GM19351 (cell line): Measurements from ENCODE around the gene STRBP.

Experiments used
- ATAC-seq: cut with Tn5 transposase; IDR thresholded peaks from one replicate; pipeline ENCODE4 v1.9.1; 2021; ENCODE audit warnings: mild to moderate bottlenecking, moderate library complexity; ENCODE audit not compliant: unreplicated experiment

STRBP gene

DNA sequence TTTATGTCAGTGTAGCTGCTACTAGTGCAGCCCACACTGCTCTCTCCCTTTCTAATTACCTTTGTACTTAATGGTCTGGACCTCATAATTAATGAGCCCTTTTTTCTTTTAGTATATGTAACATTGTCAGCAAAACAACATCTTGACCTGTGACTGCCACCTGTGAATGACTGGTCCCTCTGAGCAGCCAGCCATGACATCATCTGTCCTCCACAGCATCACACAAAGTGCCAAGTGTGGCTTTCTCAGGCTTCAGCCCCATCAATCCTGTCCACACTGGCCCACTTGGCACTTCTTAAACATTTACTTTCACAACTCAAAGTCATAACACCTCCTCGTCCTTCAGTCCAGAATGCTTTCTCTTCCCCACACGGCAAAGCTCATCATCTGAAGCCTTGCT lies 130.2 kb downstream of the STRBP start:
- ATAC-seq, result no peak

DNA sequence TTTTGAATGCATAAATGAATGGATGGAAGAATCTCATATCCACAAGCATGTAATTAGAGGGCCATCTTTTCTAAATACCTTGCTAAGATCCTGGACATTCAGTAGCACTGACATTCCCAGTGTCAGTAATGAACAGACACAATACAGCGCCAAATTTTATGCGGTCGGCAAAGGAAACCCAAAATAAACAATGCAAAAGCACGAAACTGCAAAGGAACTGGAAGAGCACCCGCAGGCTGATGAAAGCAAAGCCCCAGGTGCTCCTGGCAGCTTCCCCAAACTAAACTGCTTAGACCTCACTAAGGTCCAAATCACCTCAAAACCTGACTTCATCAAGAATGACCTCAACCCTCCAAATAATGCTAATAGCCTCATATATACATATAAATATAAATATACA lies 133.0 kb downstream of the STRBP start:
- ATAC-seq, result no peak

DNA sequence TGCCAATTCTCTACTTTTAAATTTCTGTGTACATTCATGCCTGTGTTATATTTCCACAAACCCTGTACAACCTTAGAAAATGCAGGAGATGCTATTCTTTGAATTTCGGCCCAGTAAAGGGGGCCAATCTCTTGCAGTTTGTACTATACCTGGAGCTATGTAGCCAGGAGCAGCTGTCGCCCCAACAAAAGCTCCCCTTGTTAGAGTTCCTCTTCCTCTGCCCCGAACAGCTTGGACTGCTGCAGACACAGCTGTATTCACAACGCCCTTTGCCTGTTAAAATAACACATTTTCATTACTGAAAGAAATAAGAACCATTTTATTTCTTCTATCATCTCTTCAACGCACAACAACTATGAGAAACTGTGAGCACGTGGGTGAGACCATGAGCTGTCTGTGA lies 135.7 kb downstream of the STRBP start:
- ATAC-seq, result no peak

DNA sequence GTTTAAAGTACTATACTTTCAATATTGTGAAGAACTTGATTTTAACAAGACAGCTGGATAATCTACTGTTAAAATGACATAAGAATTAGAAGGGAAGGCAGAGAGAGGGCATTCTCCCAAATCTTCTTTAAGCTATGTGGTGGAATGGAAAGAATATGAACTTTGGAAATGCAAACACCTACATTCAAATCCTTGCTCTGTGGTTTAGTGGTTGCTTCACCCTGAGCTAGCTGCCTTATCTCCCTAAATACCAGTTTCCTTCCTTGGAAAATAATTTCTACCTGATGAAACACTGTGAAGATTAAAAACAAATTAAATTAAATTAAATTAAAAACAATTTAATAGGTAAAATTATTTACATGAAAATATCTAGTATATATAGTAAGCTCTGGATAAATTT lies 136.4 kb downstream of the STRBP start:
- no peak for ATAC-seq

DNA sequence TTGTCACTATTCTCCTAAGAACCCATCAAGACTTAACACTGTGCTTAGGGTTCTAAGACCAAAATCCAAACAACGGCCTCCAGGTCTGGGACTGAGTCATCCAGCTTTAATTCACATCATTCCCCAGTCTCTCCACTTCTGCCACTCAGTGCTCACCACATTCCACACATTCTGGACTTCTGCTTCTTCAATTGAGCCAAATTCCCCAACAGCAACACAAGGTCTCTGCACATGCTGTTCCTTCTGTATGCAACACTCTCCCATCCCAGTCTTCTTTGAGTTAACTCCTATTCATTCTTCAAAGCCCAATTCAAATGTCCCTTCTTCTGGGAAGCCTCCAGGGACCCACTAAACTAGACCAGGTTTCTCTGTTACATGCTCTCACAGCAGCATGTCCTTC lies 137.1 kb downstream of the STRBP start:
- ATAC-seq, result no peak

DNA sequence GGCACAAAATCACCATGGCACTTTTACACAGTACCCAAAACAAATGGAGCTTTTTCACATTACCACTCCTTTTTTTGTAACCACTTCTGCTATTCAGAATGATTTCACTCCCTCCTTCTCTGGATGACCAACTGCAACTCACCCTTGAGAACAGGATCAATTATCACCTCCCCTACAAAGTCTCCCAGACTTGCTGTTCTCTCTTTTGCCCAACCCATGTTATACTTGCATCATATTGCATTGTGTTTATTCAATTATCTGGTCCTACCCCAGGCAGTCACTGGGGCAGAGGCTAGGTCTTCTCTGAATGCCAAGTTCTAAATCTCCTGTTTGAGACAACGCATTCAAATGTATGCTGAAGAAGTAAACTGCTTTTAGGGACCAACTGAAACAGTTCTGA lies 139.0 kb downstream of the STRBP start:
- ATAC-seq, result no peak

DNA sequence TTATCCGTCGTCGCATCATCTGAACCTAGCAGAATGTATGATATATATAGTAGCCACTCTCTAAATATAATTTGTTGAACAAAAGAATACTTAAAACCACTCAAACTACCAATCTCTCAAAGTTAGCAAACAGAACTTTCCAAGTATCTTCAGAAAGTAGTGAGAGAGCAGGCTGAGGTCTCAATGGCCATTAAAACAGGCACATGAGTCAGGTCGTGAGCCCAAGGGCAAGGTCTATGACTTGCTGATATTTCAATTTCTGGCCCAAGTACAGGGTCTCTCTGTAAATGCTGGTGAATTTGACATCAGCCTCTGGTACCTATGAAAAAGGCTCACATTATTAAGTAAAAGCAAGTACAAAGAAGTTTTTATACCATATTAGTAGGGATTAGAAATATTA lies 139.8 kb downstream of the STRBP start:
- ATAC-seq, result no peak

DNA sequence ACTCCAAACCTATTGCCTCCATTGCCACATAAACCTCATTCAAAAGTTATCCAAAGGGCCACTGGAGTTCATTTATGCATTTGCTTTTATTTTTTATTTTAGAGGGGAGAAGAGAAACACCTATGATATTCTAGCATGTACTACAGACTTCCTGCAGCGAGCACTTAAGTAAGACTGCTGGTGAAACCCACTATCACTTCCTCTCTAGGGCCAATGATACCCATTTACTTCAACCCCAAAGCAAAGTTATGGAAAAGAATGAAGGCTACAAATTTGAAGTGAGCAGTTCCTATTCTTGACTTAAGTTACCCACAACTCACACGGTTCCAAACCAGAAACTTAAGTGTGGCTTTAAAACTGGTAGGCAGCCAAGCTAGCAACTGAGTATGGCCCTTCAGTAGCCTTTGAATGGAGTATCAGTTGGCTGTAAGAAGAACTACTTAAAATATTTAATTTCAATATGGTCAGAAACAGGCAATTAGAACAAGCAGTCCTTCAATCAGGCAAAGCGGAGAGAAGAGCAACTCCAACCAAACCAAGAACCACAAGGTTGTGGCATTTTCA lies 140.8 kb downstream of the STRBP start:
- ATAC-seq, result no peak

DNA sequence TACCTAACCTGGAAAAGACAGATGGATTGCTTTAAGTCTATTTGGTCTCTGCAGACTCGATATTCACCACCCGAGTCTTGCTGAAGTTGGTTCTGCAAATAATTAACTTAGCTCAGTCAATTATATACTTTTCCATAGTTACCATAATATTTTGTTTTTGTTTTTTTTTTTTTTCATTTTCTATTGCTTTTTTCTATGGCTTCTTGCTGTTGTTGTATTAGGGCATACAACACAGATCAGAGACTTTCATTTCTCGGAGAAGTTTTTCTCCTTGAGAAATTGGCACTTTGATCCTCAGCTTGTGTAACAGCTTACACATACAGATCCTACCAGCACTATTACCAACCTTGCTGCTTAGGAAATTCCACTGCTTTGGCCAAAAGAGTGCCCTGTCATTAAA lies 146.9 kb downstream of the STRBP start:
- ATAC-seq, result no peak

DNA sequence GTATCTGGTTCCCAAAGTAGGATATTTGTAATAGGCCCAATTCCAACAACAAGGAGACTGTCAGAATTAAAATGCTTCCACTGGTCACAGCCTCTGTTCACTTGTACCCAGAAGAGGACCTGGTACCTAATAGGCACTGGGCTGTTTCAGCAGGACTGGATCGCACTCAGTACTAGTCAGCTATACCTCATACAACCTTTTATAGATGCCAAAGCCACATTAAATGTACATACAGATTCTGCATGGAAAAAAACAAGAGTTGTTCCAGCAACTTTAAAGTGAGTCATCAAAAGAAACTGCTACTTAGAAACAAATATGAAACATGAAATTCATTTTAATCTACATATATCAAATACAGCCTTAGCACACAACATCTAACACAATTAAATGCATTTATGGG lies 147.4 kb downstream of the STRBP start:
- no peak for ATAC-seq

DNA sequence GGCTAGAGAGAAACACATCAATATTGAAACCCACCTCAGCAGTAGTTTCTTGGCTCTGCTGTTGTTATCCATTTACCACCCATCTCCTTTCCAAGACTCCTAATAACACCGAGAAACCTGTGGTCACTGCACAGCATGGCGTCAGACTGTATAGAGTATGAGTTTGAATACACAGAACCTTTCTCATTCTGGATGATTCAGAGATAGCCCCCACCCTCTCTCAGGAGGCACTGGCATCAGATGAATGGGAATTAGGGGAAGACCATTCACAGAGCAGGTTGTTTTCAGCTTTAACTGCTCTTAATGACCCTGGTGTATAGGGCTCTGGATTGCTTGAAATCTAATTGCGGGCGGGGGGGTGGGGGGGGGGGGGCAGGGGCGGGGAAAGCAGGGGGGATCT lies 148.3 kb downstream of the STRBP start:
- ATAC-seq, result no peak

DNA sequence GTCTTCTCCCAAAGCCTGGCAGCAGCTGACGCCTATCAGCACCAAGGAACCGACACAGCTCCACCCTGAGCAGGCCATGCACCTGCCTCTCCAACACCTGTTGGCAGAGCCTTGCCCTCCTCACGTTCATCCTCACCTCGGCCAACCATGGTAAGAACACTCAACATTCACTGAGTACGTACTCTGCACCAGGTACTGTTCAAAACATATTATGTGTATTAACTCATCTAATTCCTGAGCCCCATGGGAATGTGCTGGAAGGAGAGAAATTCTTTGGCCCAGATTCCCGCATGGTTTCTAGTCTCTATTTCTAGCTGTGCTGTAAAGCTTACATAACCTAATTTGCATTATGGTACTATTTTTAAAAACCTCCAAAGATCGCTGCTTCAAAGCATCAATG lies 148.8 kb downstream of the STRBP start:
- ATAC-seq, result no peak

DNA sequence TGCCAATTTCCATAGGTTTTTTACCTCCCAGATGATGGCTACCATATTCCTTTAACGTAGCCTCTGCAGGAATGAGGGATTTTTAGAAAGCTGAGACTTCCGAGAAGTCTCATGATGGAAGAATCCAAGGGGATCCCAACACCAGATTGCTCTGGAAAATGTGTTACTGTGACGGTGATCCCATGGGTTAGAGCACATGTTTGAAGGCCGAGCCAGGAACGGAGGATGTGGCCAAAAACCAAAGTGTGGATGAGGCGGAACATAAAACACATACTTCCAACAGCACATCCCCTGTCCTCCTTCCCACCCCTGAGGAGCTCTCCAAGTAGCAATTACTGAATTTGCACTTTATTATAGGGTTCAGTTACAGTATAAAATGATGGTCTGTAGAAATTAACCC lies 152.3 kb downstream of the STRBP start:
- no peak for ATAC-seq

DNA sequence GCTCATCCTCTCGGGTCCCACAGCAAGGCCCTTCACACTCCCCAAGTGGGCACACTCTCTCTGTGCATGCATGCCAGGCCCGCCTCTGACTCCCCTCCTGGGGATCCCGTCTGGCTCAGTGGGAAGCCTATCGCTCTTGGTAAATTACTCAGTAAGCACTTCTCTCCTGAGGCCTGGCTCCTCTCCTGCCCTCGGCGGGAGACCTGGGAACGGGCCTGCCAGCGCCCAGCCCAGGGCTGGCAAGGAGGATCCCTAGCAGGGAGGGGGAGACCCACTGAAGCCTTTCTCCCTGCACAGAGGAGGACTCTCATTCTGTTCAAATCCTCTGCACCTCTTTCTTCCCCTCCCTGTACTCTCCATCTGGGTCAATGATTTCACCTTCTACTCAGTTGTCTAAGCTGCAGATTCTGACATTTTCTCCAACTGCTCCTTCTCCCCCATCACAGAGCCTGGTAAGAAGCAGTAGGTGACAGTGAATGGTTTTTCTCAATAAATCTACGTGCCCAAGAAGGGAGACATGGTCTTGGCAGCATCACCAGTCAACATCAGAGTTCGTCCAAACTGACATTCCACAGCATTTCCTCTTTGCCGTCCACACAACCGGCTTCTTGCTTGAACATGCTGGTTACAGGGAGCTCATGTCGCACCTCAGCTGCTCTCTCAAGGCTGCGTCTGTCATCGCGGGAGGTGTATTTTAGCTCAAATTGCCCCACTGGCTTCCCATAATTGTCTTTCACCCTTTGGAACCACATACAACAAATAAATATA lies 153.1 kb downstream of the STRBP start:
- ATAC-seq, result no peak

DNA sequence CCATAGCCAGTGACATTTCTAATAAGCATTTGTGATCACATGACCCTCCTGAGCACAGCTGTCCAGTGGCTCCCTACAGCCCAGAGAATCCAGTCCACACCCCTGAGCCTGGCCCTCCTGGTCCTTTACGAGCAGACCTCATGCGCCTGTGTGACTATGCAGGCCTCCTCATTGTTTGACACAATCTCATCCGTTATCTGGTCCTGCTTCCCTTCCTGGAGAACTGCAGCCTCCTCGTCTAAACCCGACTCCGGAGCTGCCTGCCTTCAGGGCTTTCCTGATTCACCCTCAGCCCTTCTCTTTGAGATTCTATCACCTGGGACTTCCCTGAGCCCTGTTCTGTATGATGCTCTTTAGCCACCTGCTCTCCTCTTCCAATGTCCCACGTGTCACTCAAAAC lies 155.2 kb downstream of the STRBP start:
- ATAC-seq, result no peak

DNA sequence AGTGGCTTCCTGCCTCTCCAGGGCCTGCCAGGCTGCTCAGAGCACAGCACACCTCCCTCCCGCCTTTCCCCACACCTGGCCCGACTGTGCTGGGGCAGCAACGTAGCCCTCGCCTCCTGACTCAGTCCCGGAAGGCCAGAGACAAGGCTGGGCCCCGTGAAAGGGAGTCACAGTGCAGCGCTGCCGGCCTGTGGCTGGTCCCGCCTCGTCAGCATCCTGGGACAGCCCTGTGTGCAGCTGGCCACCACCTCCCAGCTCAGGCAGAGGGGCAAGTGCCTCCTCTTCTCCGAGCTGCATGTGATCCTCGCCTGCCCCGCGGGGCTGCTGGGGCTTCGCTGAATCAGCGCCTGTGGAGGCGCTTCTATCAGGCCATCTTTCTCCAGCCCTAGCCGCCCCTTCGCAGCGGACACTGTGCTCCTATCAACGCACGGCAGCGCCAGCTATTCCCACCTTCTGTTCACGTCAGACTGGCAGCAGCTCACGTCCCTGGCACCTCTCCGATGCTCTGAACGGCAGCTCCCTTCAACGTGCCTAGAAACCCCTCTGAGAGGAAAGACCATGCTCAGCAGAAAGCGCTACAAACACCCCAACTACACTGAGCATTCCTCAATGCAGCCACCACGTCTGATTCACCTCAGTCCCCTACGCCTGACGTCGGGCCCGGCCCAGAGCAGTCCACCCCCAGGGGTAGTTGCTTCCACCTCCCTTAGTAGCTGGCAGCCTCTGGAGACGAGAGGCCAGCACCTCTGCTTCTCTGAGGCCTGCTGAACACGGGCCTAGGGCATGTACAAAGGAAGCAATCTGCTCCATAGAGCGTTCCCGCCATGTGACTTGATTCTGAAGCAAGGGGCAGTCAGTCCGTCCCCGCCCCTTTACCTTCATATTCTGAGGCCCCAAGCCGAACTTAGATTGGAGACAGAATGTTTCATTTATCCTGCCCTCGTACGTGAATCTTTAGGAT lies 156.1 kb downstream of the STRBP start:
- no peak for ATAC-seq

DNA sequence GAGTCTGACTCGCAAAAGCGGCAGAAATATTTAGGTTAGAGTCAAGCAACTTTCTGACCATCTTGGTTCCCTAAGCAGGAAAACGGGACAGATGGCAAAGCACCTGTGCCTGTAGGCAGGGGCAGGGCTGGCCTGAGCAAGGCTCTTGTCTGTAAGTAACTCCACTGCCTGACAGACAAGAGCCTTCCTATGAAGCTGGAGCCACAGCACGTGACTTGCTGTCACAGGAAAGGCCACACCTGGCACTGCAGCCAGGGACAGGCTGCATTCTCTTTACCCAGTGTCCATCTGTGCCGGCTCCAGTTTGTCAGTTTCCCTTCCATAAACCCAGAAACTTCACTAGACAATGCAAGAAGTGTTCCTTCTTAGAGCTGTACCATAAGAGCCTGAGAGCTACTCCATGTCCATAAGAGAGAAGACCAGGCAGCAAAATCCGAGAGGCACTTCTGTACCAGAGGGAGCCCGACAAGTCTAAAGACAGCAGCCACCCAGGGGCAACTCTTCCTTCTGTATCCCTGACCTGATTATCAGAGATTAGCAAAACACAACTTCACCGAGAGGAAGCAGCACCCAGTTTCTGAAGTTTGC lies 156.9 kb downstream of the STRBP start:
- no peak for ATAC-seq

DNA sequence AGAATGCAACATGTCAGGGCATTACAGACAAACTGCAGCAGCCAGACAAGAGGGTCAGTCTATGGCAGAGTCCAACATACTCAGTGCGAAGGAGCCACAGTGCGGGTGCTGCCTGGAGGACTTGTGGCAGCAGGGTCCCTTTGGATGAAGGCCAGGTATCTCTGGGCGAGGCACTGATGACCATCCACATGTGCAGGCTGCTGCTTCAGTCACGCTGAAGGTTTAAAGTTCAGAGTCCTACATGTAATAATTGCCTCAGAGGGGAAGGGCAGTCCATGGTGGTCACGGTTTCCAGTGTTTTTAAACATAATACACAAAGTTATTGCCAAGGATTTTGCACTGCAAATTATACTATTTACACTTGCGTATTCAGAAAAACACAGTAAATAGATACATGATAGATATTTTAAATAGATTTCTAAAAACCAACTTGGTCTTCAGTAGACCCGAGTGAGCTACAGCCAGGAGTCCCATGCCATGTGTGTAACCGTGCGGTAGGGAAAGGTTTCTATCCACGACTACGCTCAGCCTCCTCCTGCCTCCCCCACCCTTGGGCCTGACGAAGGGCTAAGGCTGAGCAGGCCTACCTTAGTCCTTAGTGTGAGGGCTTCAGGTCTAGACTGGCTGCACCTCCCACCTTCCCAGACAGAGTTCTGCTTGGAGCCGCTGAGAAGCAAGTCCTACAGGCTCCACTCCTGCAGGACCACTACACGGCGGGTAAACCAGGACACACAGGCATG lies 158.7 kb downstream of the STRBP start:
- no peak for ATAC-seq

DNA sequence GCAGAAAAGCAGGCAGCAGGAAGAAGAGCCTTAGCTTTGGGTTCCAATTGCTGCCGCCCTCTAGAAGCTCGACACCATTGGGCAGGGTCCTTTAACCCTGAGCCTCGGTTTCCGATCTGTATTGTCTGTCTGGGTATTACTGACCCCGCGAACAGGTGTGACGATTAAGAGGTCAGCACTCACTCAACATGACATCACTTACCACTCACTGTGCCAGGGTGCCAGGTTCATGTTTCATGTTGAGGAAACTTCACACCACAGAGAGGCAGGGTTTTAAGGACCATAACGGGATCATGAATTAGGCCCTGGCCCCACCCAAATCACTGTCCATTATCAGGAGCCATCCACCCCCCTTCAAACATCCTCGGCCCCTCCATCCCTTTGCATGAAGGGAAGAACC lies 159.4 kb downstream of the STRBP start:
- no peak for ATAC-seq

DNA sequence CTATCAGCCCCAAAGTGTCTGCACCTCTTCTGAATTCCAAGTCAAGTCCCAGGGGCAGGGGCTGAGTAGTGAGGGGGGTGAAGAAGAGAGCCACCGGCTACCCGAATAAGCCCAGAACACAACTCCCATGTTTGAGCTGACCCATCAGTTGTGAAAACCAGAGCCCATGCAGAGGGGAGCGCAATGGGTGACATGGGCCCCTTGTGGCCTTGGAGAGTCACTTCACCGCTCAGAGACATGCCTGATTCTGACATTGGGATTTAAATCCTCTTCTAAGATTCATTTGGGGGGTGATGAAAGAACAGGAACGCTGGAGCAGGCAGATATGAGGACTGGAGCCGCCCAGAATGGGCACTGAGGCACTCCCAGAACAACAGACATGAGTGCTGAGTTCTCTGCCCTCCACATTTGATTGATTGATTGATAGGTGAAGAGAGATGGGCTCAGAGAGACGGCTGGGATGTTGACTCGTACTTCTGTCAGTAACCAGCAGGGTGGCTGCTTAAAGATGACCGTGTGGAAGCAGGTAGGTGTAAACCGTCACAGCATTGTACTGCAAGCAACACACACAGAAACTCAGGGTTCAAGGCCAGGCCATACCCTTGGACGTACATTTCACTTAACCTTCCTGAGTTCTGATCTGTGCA lies 160.6 kb downstream of the STRBP start:
- ATAC-seq, result no peak
